ENCODE data around the gene PORCN. TPM values are rescaled to one million over a fixed set of nuclear protein-coding genes. Genes with fewer than 3 reads are reported as not detected.

PORCN gene
- total and polyA plus RNA-seq, 5 donors = 14.0 to 22.3 (median 17.9) TPM

GRCh38 chrX:48470110-48470832 lies 38.5 kb upstream of the PORCN start, which contains the start of gene SLC38A5:
Gene SLC38A5, minus strand, starts transcription at chrX:48470260. Its CDS starts 2,336 bp downstream, at chrX:48467924.
- DNase-seq (no peak), ATAC-seq (no peak)
- WGBS = 78% methylated on average over 18 of the region's 18 CpGs
- H3K4me3 ChIP-seq (ENCODE audit: low read length) = no peak within 1 kb of the TSS
- H3K27ac ChIP-seq (ENCODE audit: low read length) = no peak within 1 kb of the TSS
- no peaks in the 10 kb centered on the region for H3K27me3 ChIP-seq (ENCODE audit: control insufficient read depth, insufficient read depth)
- H3K9me3 ChIP-seq (ENCODE audit: control insufficient read depth, low read length) = no peaks in the 10 kb centered on the region
- intact Hi-C loops (cut with DNase I) = no loop called here
- H3K4me1 ChIP-seq (ENCODE audit: control insufficient read depth, insufficient read depth, low read length) = no peaks in the 10 kb centered on the region

- H3K27me3 ChIP-seq (ENCODE audit: control insufficient read depth, insufficient read depth) = no peaks in the 10 kb centered on the region
- H3K9me3 ChIP-seq (ENCODE audit: control insufficient read depth, low read length) = no peaks in the 10 kb centered on the region
- intact Hi-C loops (cut with DNase I) = no loop called here
- no peak for ATAC-seq
- 85% methylated on average over 9 of the region's 9 CpGs for WGBS
- no peak overlapping the region for H3K4me3 ChIP-seq (ENCODE audit: low read length)
- DNase-seq = no peak
- H3K27ac ChIP-seq (ENCODE audit: low read length) = no peak overlapping the region
- H3K4me1 ChIP-seq (ENCODE audit: control insufficient read depth, insufficient read depth, low read length) = no peaks in the 10 kb centered on the region
Observed at GRCh38 chrX:48470833-48471118, 38.0 kb upstream of the PORCN start.

- ATAC-seq (no peak), DNase-seq (no peak)
- H3K27ac ChIP-seq (ENCODE audit: low read length) = no peak overlapping the region
- intact Hi-C loops (cut with DNase I) = no loop called here
- no peaks in the 10 kb centered on the region for H3K4me1 ChIP-seq (ENCODE audit: control insufficient read depth, insufficient read depth, low read length)
- WGBS = 89% methylated on average over 8 of the region's 8 CpGs
- H3K9me3 ChIP-seq (ENCODE audit: control insufficient read depth, low read length) = no peaks in the 10 kb centered on the region
- H3K4me3 ChIP-seq (ENCODE audit: low read length) = no peak overlapping the region
- H3K27me3 ChIP-seq (ENCODE audit: control insufficient read depth, insufficient read depth) = no peaks in the 10 kb centered on the region
Observed at GRCh38 chrX:48471504-48471903, 37.3 kb upstream of the PORCN start.

GRCh38 chrX:48472225-48472624 lies 36.6 kb upstream of the PORCN start:
- Histone ChIP-seq H3K4me1 (ENCODE audit: control insufficient read depth, insufficient read depth, low read length) (no peaks in the 10 kb centered on the region), H3K27me3 (ENCODE audit: control insufficient read depth, insufficient read depth) (no peaks in the 10 kb centered on the region), H3K9me3 (ENCODE audit: control insufficient read depth, low read length) (no peaks in the 10 kb centered on the region), H3K27ac (ENCODE audit: low read length) (no peak overlapping the region), H3K4me3 (ENCODE audit: low read length) (no peak overlapping the region)
- intact Hi-C loops (cut with DNase I) = no loop called here
- ATAC-seq = no peak
- DNase-seq = no peak
- WGBS = 61% methylated on average over 9 of the region's 9 CpGs

- Histone ChIP-seq H3K4me1 (ENCODE audit: control insufficient read depth, insufficient read depth, low read length) (no peaks in the 10 kb centered on the region), H3K9me3 (ENCODE audit: control insufficient read depth, low read length) (no peaks in the 10 kb centered on the region), H3K27ac (ENCODE audit: low read length) (no peak overlapping the region), H3K4me3 (ENCODE audit: low read length) (no peak overlapping the region), H3K27me3 (ENCODE audit: control insufficient read depth, insufficient read depth) (no peaks in the 10 kb centered on the region)
- DNase-seq (no peak), ATAC-seq (no peak)
- intact Hi-C loops (cut with DNase I) = no loop called here
- WGBS = 47% methylated on average over 12 of the region's 12 CpGs
Observed at GRCh38 chrX:48472851-48473703, 35.7 kb upstream of the PORCN start.

GRCh38 chrX:48473704-48473990 lies 35.1 kb upstream of the PORCN start:
- WGBS = 65% methylated on average over 9 of the region's 9 CpGs

GRCh38 chrX:48474127-48474526 lies 34.7 kb upstream of the PORCN start:
- Histone ChIP-seq H3K27me3 (ENCODE audit: control insufficient read depth, insufficient read depth) (no peaks in the 10 kb centered on the region), H3K4me3 (ENCODE audit: low read length) (no peak overlapping the region), H3K9me3 (ENCODE audit: control insufficient read depth, low read length) (no peaks in the 10 kb centered on the region), H3K4me1 (ENCODE audit: control insufficient read depth, insufficient read depth, low read length) (no peaks in the 10 kb centered on the region), H3K27ac (ENCODE audit: low read length) (no peak overlapping the region)
- WGBS = 58% methylated on average over 10 of the region's 10 CpGs
- intact Hi-C loops (cut with DNase I) = no loop called here
- ATAC-seq = no peak
- DNase-seq = no peak

More at GRCh38 chrX:48473704-48473990, 35.1 kb upstream of the PORCN start:
- Histone ChIP-seq H3K4me1 (ENCODE audit: control insufficient read depth, insufficient read depth, low read length) (no peaks in the 10 kb centered on the region), H3K27me3 (ENCODE audit: control insufficient read depth, insufficient read depth) (no peaks in the 10 kb centered on the region), H3K4me3 (ENCODE audit: low read length) (no peak overlapping the region), H3K9me3 (ENCODE audit: control insufficient read depth, low read length) (no peaks in the 10 kb centered on the region), H3K27ac (ENCODE audit: low read length) (no peak overlapping the region)
- intact Hi-C loops (cut with DNase I) = no loop called here
- ATAC-seq (no peak), DNase-seq (no peak)

GRCh38 chrX:48474581-48474980 lies 34.2 kb upstream of the PORCN start:
- Histone ChIP-seq H3K27me3 (ENCODE audit: control insufficient read depth, insufficient read depth) (no peaks in the 10 kb centered on the region), H3K9me3 (ENCODE audit: control insufficient read depth, low read length) (no peaks in the 10 kb centered on the region), H3K27ac (ENCODE audit: low read length) (no peak overlapping the region), H3K4me3 (ENCODE audit: low read length) (no peak overlapping the region), H3K4me1 (ENCODE audit: control insufficient read depth, insufficient read depth, low read length) (no peaks in the 10 kb centered on the region)
- intact Hi-C loops (cut with DNase I) = no loop called here
- 79% methylated on average over 6 of the region's 6 CpGs for WGBS
- DNase-seq (no peak), ATAC-seq (no peak)

GRCh38 chrX:48475296-48475695 lies 33.5 kb upstream of the PORCN start:
- Histone ChIP-seq H3K27me3 (ENCODE audit: control insufficient read depth, insufficient read depth) (no peaks in the 10 kb centered on the region), H3K4me3 (ENCODE audit: low read length) (peak overlapping the region; percentile 79), H3K4me1 (ENCODE audit: control insufficient read depth, insufficient read depth, low read length) (no peaks in the 10 kb centered on the region), H3K27ac (ENCODE audit: low read length) (no peak overlapping the region), H3K9me3 (ENCODE audit: control insufficient read depth, low read length) (no peaks in the 10 kb centered on the region)
- intact Hi-C loops (cut with DNase I) = no loop called here
- ATAC-seq (no peak), DNase-seq (no peak)
- under 1% methylated on average over 5 of the region's 5 CpGs for WGBS

- under 1% methylated on average over 75 of the region's 75 CpGs for WGBS
- DNase-seq (peak; percentile 90 to 95 (median 94)), ATAC-seq (peak; percentile 97)
- Histone ChIP-seq H3K9me3 (ENCODE audit: control insufficient read depth, low read length) (no peaks in the 10 kb centered on the region), H3K4me1 (ENCODE audit: control insufficient read depth, insufficient read depth, low read length) (no peaks in the 10 kb centered on the region), H3K27ac (ENCODE audit: low read length) (peak within 1 kb of the TSS; percentile 45), H3K4me3 (ENCODE audit: low read length) (peak within 1 kb of the TSS; percentile 79), H3K27me3 (ENCODE audit: control insufficient read depth, insufficient read depth) (no peaks in the 10 kb centered on the region)
- intact Hi-C loops (cut with DNase I) = no loop called here
Observed at GRCh38 chrX:48475774-48476577, 32.8 kb upstream of the PORCN start, which contains the start of gene FTSJ1. Gene FTSJ1, plus strand, starts transcription at chrX:48476199. Its CDS starts 1,849 bp downstream, at chrX:48478048.

GRCh38 chrX:48476919-48477318 lies 31.9 kb upstream of the PORCN start:
- no peak for ATAC-seq
- Histone ChIP-seq H3K4me3 (ENCODE audit: low read length) (peak overlapping the region; percentile 79), H3K27ac (ENCODE audit: low read length) (peak overlapping the region; percentile 45), H3K27me3 (ENCODE audit: control insufficient read depth, insufficient read depth) (no peaks in the 10 kb centered on the region), H3K4me1 (ENCODE audit: control insufficient read depth, insufficient read depth, low read length) (no peaks in the 10 kb centered on the region), H3K9me3 (ENCODE audit: control insufficient read depth, low read length) (no peaks in the 10 kb centered on the region)
- intact Hi-C loops (cut with DNase I) = no loop called here
- no peak for DNase-seq
- 61% methylated on average over 4 of the region's 4 CpGs for WGBS

Measured in right cardiac atrium (tissue), 5 donors.